KBM-7 (cell line): ENCODE data around the gene SCYL3.

Experiments
- DNase-seq: peaks from one replicate; pipeline ENCODE4 v3.0.0-alpha.2; 2015
- in situ Hi-C: fragments of 300-500 bp; cut with MboI; formaldehyde crosslinking; loops from 2 replicates; pipeline ENCODE4 v1.14.3; 2020; ENCODE audit warnings: low sequenced_read_pairs, low pct_unique_long_range_greater_than_20kb, mixed read lengths

The SCYL3 gene

DNA sequence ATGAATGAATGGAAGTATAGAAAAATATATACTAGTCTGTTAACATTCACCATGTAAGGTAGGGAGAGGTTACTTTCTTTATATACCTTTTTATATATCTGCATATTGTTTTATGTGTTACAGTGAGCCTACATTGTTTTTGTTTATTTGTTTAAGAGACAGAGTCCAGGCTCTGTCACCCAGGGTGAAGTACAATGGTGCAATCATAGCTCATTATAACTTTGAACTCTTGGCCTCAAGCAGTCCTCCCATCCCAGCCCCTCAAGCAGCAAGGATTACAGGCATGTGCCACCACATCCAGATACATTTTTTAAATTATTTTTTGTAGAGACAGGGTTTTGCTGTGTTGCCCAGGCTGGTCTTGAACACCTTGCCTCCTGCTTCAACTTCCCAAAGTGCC lies 7.4 kb upstream of the SCYL3 start:
- DNase-seq = no peak
- in situ Hi-C loops = no loop called here

DNA sequence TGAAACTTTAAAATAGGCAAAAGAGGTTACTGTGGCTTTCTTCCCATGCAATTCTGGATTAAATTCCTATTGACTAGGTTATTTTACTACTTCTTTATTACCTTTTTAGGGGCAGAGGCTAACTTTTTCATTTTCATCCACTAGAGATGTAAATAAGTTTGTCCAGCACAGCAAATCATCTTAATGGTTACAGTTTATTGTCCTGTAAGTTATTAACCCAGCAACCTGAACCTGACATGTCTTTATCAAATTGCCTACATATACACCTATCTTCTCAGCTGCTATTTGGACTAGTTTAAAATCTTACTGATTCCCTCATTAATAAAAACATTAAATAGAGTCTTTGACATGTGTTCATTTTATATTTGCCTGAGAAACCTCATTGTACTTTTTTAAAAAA lies 6.9 kb upstream of the SCYL3 start:
- no peak for DNase-seq
- in situ Hi-C loops = no loop called here

DNA sequence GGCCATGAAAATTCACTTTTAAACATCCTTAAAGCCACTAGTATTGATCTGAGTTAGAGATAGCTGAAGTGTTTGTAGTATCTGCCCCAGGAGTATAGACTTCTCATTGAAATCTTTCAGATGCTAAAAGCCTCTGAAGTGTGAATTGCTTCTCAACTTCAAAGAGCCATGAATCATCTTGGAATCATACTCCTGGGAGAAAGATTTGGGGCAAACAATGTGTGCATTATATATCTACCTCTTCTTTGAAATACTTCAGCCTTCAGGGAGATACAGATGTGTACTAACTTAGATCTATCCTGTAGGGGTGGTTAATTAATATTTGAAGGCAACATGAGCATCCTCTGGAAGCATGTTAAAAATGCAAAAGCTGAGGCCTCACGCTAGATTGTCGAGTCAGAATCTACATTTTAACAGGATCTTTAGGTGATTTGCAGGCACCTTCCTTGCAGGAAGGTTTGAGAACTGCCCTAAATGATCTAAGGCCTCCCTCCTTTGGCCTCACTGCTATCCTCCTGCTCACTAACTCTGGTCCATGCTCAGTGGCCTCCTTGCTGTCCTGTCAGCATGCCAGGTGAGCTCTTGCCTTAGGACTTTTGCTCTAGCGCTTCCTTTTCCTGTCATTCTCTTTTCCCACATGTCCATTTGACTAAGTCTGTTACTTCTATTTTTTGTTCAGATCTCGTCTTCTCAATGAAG lies 6.0 kb upstream of the SCYL3 start:
- in situ Hi-C loops = no loop called here
- DNase-seq = no peak

DNA sequence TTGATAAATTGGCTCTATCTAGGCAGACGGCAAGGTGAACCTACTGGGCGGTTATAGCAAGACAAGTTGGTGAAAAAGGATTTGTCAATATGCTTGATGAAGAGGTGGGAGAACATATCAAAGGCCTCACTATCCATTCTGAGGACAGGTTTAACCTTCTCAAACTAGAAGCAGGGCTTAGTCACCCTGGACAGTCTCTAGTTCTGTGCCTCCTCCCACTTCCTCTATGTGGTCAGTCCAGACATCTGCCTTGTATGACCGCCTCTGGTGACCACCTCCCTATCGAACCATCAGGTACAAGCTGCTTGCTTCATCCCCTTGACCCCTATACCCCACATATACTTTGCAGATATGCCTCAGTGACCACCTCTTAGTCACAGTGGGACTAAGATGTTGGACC lies 2.3 kb upstream of the SCYL3 start:
- DNase-seq = no peak
- in situ Hi-C loops = no loop called here

DNA sequence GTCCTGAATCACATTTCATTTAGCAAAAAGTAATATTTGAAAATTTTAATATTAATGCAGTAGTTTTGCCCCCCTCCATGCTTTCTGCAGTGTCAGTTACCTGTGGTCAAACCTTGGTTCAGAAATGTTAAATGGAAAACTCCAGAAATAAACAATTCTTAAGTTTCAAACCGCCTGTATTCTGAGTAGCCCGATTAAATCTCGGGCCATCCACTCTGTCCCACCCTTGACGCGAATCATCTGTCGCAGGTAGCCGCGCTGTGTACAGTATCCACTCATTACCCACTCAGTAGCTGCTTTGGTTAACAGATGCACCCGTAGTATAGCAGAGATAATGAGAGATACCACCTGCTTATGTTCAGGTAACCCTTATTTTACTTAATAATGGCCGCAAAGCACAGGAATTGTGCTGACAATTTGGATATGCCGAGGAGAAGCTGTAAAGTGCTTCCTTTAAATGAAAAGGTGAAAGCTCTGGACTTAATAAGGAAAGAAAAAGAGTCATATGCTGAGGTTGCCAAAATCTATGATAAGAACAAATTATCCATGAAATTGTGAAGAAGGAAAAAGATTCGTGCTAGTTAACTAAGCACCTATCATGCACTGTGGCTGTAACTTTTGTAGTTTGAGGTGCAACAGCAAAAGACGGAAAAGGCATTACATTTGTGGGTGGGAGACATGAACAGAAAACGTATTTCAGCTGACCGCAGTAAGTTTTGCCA lies 889 bp upstream of the SCYL3 start:
- DNase-seq = no peak
- in situ Hi-C loops = no loop called here

DNA sequence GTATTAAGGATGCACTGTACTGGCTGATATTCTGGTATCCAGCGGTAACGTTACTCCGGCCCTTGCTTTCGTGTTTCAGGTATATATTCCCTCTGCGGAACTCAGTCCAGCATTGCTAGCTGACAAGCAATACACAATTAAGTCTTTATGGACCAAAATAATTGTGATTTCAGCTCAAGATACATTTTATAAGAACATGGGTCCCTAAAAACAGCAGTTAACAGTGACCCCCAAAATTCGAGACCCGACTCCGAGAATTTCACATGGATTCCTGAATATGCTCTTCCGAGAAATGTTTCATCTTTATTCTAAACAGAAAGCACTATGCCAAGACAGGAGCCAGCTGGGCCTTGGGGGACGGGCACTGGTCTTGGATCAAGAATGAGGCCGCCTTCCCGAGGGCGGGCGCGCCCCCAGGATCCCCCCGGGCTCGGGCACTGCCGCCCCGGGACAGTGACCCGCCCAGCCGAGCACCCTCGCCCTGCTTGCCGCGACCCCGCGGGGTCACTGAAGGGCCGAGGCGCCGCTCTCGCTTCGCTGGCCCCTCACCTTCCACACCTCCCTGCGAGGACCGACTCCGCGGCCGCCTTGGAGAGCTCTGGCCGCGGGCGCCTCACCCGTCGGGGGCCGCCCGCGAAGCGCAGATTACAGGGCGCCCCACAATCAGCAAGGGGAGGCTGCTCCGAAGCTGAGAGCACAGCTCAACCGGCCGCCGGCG lies 610 bp downstream of the SCYL3 start:
- DNase-seq = peak; percentile 44
- in situ Hi-C loops = no loop called here

DNA sequence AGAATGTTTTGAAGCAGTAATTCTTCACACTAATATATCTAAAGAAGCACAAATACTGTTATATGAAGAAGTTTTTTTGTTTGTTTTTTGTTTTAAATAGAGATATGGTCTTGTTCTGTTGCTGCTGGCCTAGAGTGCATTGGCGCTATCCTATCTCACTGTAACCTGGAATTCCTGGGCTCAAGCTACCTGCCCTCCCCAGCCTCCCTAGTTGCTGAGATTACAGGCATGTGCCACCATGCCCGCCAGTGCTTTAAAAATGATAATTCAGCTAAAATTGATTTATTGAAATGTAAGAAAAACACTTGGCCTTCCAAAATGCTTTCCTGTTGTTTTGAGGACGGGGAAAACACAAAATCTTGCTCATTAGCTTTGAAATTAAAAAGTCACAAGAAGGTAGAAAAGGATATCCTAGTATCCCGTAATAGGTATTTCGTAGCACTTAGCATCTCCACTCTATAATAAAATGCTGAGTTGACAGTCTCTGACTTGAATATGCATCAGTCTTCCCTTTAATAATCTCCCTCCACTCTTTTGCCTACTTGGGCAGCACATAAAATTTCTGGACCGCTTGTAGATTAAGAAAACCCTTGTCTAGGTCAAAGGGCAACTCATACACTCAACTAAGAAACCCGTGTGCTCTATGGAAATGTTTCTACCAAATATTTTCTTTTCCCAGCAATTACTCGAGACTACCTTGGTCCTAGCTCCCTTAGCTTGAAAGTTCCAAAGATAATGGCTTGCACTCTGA lies 1.3 kb downstream of the SCYL3 start:
- no peak for DNase-seq

DNA sequence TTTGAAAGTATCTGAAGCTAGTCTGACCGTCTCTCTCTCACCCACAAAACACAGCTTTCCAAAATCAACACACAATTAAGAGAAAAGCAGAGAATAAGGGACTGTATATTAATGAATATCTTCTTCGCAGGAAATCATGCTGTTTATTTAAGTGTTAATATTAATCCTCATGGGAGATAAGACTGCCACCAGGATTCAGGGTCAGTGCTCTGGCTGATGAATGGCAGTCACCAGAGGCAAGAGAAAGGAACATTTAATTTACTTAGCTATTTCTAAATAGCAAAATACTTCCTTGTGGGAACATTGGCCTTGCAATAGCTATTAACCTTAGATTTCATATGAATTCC lies 2.2 kb downstream of the SCYL3 start:
- in situ Hi-C loops = no loop called here
- DNase-seq = no peak

More for the DNA sequence above, 1.3 kb downstream of the SCYL3 start:
- in situ Hi-C loops = no loop called here

DNA sequence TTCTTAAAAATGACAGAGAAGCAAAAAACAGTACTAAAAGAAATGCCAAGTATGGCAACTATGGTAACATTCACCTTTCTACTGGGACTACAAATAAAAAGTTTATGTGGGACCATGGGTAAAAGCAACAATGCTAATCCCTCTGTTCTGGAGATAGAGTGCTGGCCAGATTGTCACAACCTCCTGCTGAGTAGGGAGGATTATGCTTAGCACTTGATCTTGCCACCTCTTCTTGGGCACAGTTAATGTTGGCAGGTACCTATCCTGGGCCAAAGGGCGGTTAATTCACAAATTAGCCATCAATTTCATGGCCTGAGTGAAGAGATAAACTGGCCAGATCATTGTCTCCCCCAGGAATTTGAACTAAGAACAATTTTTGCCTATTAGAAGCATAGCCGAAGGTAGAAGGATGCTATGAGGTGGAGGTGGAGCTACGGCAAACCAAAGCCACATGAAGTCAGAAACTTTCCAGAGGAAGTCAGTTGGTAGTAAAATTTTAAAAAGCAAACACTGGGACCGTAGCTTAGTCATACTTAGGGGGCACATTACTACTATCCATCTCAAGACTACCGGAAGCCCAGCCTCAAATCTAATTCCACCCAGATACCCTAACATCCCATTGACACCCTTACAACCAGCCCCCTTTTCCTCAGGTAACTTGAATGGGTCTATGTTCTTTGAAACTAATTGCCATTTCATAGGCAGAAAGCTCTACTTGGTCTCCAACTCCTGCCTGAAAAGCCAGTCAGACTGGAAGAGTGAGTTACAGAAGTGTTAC lies 2.7 kb downstream of the SCYL3 start:
- peak; percentile 53 for DNase-seq
- in situ Hi-C loops = no loop called here

DNA sequence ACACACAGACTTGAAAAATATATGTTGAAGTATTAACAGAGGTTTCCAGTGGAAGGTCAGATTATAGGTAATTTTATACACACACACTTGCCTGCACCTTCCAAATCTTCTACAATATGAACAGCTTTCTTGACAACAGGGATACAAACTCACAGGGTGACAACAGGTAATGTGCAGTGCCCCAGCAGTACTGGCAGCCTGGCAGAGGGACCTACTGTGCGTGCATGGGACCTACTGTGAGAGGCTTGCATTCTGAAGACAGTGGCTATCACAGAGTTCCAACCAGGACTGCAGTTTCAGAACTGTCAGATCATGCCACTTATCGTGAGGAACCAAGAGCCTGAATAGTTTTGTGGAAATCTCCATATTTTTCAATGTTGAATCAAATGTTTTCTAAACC lies 3.8 kb downstream of the SCYL3 start:
- in situ Hi-C loops = no loop called here
- DNase-seq = no peak

DNA sequence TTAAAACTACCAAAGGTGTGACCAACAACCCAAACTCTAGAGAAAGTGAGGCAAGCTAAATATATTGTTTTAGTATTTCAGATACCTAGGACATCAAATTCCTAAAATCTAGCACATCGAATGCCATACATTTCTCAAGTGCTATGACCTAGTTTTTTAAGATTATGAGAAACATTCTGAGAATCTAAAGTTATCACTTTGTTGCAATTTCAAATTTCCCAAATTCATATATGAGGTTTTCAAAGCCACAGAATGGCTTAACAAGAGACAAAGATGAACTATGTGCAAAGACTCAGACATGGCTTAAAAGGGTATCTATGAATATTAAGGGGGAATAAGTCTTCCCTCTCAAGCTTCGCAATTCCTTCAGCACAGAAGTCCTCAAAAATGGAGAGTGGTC lies 6.8 kb downstream of the SCYL3 start:
- in situ Hi-C loops = no loop called here
- no peak for DNase-seq

DNA sequence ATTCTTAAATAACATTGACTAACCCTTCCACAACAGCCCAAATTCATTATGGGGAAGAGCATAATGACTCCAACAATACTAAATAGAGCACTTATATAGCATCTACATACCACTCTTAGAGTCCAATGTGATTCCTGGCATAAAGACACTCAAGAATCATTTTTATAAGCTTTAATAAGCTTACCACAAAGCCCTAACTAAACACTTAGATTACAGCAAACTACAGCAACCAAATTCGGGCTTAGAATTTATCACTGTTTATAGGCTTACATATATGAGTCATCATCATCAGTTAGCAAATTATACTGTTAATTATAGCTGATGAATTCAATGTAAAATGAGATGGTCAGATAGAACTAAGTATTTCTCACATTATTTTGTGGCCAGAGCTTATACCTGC lies 7.3 kb downstream of the SCYL3 start:
- in situ Hi-C loops = no loop called here

DNA sequence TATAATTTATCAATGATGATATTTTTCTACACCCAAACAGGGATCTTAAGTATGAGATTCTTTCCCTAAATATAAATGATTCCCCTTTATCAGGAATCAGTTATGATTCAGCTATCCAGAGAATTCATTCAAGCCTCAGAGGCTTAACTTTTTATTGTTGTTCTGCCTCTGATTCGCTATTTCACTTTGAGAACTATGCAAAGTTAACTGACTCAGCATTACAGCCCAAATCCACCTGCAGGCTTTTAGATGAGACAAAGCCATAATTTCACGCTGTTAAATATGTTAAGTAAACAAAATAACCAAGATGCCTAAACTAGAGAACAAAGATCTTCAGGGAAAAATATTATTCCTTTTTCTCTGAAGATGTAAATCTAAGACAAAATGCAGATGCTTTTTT lies 8.5 kb downstream of the SCYL3 start:
- DNase-seq = no peak
- in situ Hi-C loops = no loop called here

More for the DNA sequence above, 7.3 kb downstream of the SCYL3 start:
- DNase-seq = no peak

DNA sequence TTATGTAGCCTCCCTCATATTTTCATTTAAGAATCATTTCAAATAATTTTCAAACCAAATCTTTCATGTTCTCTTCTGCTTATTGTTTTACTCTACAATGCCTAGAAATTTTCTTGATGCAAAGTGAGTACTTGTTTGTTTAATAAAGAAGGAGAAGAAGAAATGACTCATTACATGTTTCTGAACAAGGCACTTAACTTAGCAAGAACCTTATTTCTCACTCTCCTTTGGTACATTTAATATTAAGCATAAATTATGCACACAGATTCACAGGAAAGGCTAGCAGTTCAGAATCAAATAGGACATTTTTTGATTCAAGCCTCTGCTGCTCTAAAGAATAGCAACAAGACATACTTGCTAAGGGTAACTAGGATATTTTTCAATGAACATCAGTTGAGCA lies 9.1 kb downstream of the SCYL3 start:
- in situ Hi-C loops = no loop called here
- DNase-seq = no peak

DNA sequence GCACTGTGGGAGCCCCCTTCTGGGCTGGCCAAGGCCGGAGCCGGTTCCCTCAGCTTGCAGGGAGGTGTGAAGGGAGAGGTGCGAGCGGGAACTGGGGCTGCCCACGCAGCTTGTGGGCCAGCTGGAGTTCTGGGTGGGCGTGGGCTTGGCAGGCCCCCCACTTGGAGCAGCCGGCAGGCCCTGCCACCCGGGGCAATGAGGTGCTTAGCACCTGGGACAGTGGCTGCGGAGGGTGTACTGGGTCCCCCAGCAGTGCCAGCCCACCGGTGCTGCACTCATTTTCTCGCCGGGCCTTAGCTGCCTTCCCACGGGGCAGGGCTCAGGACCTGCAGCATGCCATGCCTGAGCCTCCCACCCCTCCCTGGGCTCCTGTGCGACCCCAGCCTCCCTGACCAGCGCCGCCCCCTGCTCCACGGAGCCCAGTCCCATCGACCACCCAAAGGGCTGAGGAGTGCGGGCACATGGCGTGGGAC lies 11.6 kb downstream of the SCYL3 start:
- in situ Hi-C loops = no loop called here
- DNase-seq = no peak

DNA sequence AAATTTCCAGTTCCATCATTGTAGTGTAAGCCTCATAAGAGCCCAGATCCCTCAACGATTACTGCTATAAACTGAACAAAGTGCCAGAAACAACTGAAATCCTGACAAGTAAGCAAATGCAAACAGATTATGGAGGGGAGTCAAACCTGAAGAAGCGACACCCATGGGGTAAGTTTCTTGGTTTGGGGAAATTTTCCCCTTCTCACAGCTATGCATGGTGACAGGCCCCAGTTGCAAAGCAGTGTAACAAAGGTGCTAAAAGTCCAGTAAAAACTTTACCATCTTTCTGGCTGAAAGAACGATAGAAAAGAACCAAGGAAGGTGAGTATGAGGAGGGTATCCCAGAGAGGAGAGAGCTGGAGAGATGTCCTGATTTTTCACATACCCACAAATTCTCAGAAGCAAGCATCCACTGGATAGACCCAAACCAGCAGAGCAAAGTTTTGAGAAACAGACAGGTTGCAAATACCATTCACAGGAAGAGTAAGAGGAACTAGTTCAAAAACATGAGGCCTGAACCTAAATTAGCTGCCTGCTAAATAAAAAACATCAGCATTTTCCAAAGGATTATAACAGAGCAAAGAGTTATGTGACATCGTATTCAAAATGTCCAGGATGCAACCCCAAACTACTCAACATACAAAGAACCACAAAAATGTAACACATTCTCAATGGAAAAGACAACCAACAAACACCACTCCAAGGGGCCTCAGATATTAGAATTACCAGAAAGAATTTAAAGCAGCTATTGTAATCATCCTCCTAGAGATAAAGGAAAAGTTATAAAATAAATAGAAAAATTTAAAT lies 14.5 kb downstream of the SCYL3 start:
- DNase-seq = no peak

DNA sequence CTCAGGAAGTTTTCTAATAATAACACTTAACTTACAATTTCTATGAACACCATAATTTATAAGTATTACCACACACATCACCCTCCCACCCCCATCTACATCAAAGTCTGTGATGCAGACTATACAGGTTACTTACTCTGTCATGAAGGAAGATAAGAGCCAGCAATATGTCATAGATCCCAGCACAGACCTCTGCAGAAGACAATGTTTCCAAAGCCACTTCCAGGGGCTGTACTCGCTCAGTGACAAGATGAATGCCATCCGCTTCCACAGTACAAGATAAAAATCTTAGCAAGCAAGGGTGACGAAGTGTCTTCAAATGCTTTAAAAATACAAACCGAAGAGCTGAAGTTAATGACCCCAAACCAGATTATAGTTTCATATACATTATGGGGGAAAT lies 15.2 kb downstream of the SCYL3 start:
- in situ Hi-C loops = no loop called here
- DNase-seq = no peak

More for the DNA sequence above, 14.5 kb downstream of the SCYL3 start:
- in situ Hi-C loops = no loop called here

DNA sequence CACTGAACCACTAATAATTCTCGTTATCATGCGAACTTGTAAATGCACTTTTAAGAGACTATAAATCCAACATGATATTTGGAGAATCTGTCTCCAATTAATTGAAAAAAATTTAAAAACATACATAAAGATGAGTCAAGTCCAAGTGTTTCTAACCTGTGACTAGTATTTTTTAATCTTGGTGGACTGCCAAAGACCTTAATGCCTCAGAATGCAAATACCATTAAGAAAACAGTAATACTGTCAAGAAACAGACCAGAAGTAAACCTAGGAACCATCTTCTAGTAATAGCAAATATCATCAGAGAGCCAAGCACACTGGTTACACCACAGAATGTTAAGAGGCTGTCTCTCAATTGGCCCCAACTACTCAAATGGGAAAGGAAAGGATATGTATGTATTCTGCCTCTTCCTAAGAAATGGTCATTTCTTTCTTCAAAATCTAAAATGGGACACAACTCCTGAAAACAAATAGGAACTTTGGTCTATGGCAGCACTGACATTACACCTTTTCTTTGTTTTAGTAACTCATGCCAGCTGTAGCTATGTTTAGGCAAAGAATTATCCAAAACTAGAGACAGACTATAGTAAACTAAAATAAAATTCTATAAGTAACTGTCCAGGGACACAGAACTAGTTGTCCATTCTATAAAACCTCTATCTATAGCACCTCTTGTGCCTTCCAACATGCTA lies 15.8 kb downstream of the SCYL3 start:
- DNase-seq = no peak
- in situ Hi-C loops = no loop called here
